Sigmoid colon (tissue), 7 donors: ENCODE measurements around the gene GCFC2. TPM values are rescaled to one million over a fixed set of nuclear protein-coding genes. Genes with fewer than 3 reads are reported as not detected.
"Not testable (repeated sequence)": the region's sequence is repeated elsewhere in the genome, so short reads cannot be mapped to it uniquely, and the experiment has no call there.

Source experiments
- DNase-seq: peaks from one replicate; pipeline ENCODE4 v3.0.0-alpha.2; 2019
- H3K27ac ChIP-seq, 4 donors: fragments of 200-600 bp; sonication (generic); one replicate each; pipeline ENCODE4 v1.5.1; 2016 to 2019; ENCODE audit warnings: mild to moderate bottlenecking in 1 of 4
- H3K27me3 ChIP-seq, 3 donors: fragments of 200-600 bp; sonication (generic); one replicate each; pipeline ENCODE4 v1.5.1; 2019; ENCODE audit warnings: mild to moderate bottlenecking in 1 of 3
- H3K36me3 ChIP-seq, 4 donors: fragments of 200-600 bp; sonication (generic); one replicate each; pipeline ENCODE4 v1.5.1; 2016 to 2019
- H3K4me1 ChIP-seq, 4 donors: fragments of 200-600 bp; sonication (generic); one replicate each; pipeline ENCODE4 v1.5.1; 2017 to 2019
- H3K4me3 ChIP-seq, 4 donors: fragments of 200-600 bp; sonication (generic); one replicate each; pipeline ENCODE4 v1.5.1; 2017 to 2019; ENCODE audit warnings: mild to moderate bottlenecking in 2 of 4, moderate library complexity in 1 of 4
- H3K9me3 ChIP-seq, 4 donors: fragments of 200-600 bp in 3 of 4; sonication (generic) in 3 of 4; one replicate each; pipeline versions ENCODE4 v1.5.1 to v1.6.1; 2013 to 2019
- EP300 ChIP-seq, 4 donors: sonication (generic); formaldehyde crosslinking; IDR thresholded peaks; one replicate each; pipeline ENCODE4 v1.6.1; 2017; ENCODE audit warnings: antibody characterized with exemption in 4 of 4
- POLR2A ChIP-seq, 2 donors: fragments of 450-650 bp; IDR thresholded peaks; one replicate each; pipeline ENCODE4 v1.6.1; 2016; ENCODE audit warnings: antibody characterized with exemption in 2 of 2, mild to moderate bottlenecking in 2 of 2, moderate library complexity in 2 of 2
- POLR2AphosphoS5 ChIP-seq, 4 donors: sonication (generic); formaldehyde crosslinking; IDR thresholded peaks; one replicate each; pipeline ENCODE4 v1.6.1; 2017; ENCODE audit warnings: antibody characterized with exemption in 4 of 4
- WGBS, 2 donors: extraction: QIAGEN DNeasy Blood & Tissue Kit; methylation state at CpG; one replicate each; pipeline ENCODE4 v1.1.7; 2013; 5-methylcytosine and 5-hydroxymethylcytosine counted together
- intact Hi-C: fragments of 100-400 bp; cut with DNase I; formaldehyde crosslinking; loops from one replicate; pipeline ENCODE4 v1.15.1; 2023
- polyA plus RNA-seq, 3 donors: library from polyadenylated mRNA; stranded (reverse); fragments of 200-250 nt; gene quantifications; one replicate each; pipeline ENCODE4 v1.2.3, GENCODE V29; 2013
- total RNA-seq, 4 donors: library from RNA; depleted of rRNA; stranded (reverse); fragments of >200 nt; gene quantifications; one replicate each; pipeline ENCODE4 v1.1.0, GENCODE V29; 2016
- TF ChIP-seq, protein P1 (sequence below), 4 experiments: fragments of 450-650 bp in 3 of 4; fragments of 200-600 bp in 1 of 4; IDR thresholded peaks; one replicate each; pipeline ENCODE4 v1.5.1; 2016 to 2019; ENCODE audit warnings: antibody characterized with exemption in 4 of 4, mild to moderate bottlenecking in 3 of 4, moderate library complexity in 2 of 4
- donor health status: healthy with polysubstance abuse.
- donor health status: Bipolar disorder and iron deficiency.
- donor health status: healthy.

Gene GCFC2
- total and polyA plus RNA-seq, 7 donors: 8.1 to 35.5 (median 22.2) TPM

DNA sequence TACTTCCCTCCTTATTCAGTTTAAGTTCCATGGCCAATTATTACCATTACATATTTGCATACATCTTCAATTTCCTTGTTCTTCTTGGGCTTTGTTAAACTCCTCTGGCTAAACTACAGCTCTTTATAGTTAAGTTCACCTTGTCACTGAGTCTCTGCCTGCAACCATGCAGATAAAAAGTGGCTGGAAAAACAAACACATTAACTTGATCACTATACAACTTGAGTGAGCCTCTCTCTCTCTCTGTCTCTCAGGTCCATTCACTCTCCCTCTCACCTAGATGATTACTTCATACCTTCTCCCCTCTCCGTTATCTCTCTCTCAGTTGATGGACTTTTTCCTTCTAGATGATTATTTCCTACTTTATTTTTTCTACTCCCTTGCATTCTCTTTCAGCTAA is 30.3 kb downstream of the GCFC2 start:
- intact Hi-C loops: no loop called here
- WGBS, 2 donors: 65 to 94% methylated on average over 1 of the region's 1 CpG

GRCh38 chr2:75679556-75679955 is 31.2 kb downstream of the GCFC2 start:
- TF ChIP-seq, protein P1, sequence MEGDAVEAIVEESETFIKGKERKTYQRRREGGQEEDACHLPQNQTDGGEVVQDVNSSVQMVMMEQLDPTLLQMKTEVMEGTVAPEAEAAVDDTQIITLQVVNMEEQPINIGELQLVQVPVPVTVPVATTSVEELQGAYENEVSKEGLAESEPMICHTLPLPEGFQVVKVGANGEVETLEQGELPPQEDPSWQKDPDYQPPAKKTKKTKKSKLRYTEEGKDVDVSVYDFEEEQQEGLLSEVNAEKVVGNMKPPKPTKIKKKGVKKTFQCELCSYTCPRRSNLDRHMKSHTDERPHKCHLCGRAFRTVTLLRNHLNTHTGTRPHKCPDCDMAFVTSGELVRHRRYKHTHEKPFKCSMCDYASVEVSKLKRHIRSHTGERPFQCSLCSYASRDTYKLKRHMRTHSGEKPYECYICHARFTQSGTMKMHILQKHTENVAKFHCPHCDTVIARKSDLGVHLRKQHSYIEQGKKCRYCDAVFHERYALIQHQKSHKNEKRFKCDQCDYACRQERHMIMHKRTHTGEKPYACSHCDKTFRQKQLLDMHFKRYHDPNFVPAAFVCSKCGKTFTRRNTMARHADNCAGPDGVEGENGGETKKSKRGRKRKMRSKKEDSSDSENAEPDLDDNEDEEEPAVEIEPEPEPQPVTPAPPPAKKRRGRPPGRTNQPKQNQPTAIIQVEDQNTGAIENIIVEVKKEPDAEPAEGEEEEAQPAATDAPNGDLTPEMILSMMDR (IDR thresholded peaks at IDR 0.05): no peak
- TF ChIP-seq EP300 (IDR thresholded peaks at IDR 0.05) (no peak), POLR2A (IDR thresholded peaks at IDR 0.05) (no peak), POLR2AphosphoS5 (IDR thresholded peaks at IDR 0.05) (no peak)
- H3K4me3 ChIP-seq: no peak overlapping the region
- DNase-seq: no peak
- H3K27me3 ChIP-seq: no peaks in the 10 kb centered on the region
- H3K36me3 ChIP-seq: peaks cover 0 to 13% (median 8%) of the 10 kb centered on the region in 4 donors
- H3K27ac ChIP-seq: no peak overlapping the region
- intact Hi-C loops: no loop called here
- peaks cover 0 to 8% (median 0%) of the 10 kb centered on the region in 4 donors for H3K4me1 ChIP-seq
- no peaks in the 10 kb centered on the region for H3K9me3 ChIP-seq
- whole genome bisulfite sequencing, 2 donors: 85 to 91% methylated on average over 1 of the region's 1 CpG

More for the DNA sequence above, 30.3 kb downstream of the GCFC2 start:
- no peak for DNase-seq
- Histone ChIP-seq H3K27ac (no peak overlapping the region), H3K9me3 (no peaks in the 10 kb centered on the region), H3K27me3 (no peaks in the 10 kb centered on the region), H3K4me1 (peaks cover 0 to 8% (median 0%) of the 10 kb centered on the region in 4 donors), H3K4me3 (no peak overlapping the region), H3K36me3 (peaks cover 0 to 19% (median 9%) of the 10 kb centered on the region in 4 donors)
- TF ChIP-seq POLR2AphosphoS5 (IDR thresholded peaks at IDR 0.05) (no peak), POLR2A (IDR thresholded peaks at IDR 0.05) (no peak), EP300 (IDR thresholded peaks at IDR 0.05) (no peak)
- TF ChIP-seq, protein P1 (IDR thresholded peaks at IDR 0.05): no peak

GRCh38 chr2:75676464-75676863 is 34.3 kb downstream of the GCFC2 start:
- no peaks in the 10 kb centered on the region for H3K27me3 ChIP-seq
- 96% methylated on average over 3 of the region's 3 CpGs for WGBS, 2 donors
- intact Hi-C loops: no loop called here
- no peak overlapping the region for H3K27ac ChIP-seq
- H3K9me3 ChIP-seq: no peaks in the 10 kb centered on the region
- peaks cover 0 to 8% (median 0%) of the 10 kb centered on the region in 4 donors for H3K4me1 ChIP-seq
- H3K36me3 ChIP-seq: peaks cover under 1 to 27% (median 5%) of the 10 kb centered on the region in 4 donors
- DNase-seq: no peak
- no peak for TF ChIP-seq EP300 (IDR thresholded peaks at IDR 0.05)
- TF ChIP-seq POLR2AphosphoS5 (IDR thresholded peaks at IDR 0.05): no peak
- TF ChIP-seq POLR2A (IDR thresholded peaks at IDR 0.05): no peak
- TF ChIP-seq, protein P1 (IDR thresholded peaks at IDR 0.05): no peak
- no peak overlapping the region for H3K4me3 ChIP-seq

DNA sequence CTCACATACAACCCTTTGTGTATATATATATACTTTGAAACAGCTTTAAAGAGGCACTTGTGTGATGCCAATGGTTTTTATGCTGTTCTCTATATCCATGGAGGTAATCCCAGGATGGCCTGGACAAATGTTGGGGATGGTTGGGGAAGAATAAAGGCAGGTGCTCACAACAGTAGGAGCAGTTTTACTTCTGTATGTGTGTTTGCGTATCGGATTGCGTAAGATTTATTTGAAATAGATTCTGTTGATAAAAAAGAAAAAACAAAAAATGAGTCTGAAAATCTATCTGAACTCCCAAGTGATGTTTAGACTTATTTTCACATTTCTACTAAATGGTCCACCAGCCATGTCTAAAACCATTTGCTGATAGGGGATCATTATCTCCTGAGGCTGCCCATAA is 34.8 kb downstream of the GCFC2 start:
- no peak overlapping the region for H3K4me3 ChIP-seq
- DNase-seq: no peak
- 96 to 98% methylated on average over 3 of the region's 3 CpGs for WGBS, 2 donors
- TF ChIP-seq POLR2AphosphoS5 (IDR thresholded peaks at IDR 0.05) (no peak), EP300 (IDR thresholded peaks at IDR 0.05) (no peak), POLR2A (IDR thresholded peaks at IDR 0.05) (no peak)
- TF ChIP-seq, protein P1 (IDR thresholded peaks at IDR 0.05): no peak
- peaks cover 0 to 8% (median 0%) of the 10 kb centered on the region in 4 donors for H3K4me1 ChIP-seq
- no peak overlapping the region for H3K27ac ChIP-seq
- peaks cover 0 to 28% (median 3%) of the 10 kb centered on the region in 4 donors for H3K36me3 ChIP-seq
- H3K9me3 ChIP-seq: no peaks in the 10 kb centered on the region
- intact Hi-C loops: no loop called here
- no peaks in the 10 kb centered on the region for H3K27me3 ChIP-seq

GRCh38 chr2:75675423-75675822 is 35.3 kb downstream of the GCFC2 start:
- H3K27ac ChIP-seq, H3K4me1 ChIP-seq, H3K4me3 ChIP-seq, intact Hi-C loops, DNase-seq, H3K9me3 ChIP-seq, H3K27me3 ChIP-seq: not testable (repeated sequence)
- WGBS, 2 donors: 90 to 91% methylated on average over 4 of the region's 4 CpGs
- H3K36me3 ChIP-seq: peaks cover 0 to 32% (median 3%) of the 10 kb centered on the region in 4 donors
